Caco-2 (cell line): ENCODE measurements around the gene FMOD. TPM values are rescaled to one million over a fixed set of nuclear protein-coding genes. Genes with fewer than 3 reads are reported as not detected.

ENCODE experiments used
- BruUV-seq: library from RNA; stranded (reverse); fragments of 400-500 nt; replicated peaks from 2 replicates; lab custom pipeline; 2021; lab: Mats Ljungman, UMichigan
- CTCF ChIA-PET: fragments of 300-600 bp; sonication (Branson Sonifier 250); formaldehyde crosslinking; loops from one replicate; lab custom pipeline; 2022; ENCODE audit warnings: antibody characterized with exemption; lab: Charles Lee
- POLR2A ChIA-PET: fragments of 300-600 bp; sonication (Branson Sonifier 250); formaldehyde crosslinking; loops from one replicate; lab custom pipeline; 2022; ENCODE audit warnings: antibody characterized with exemption; lab: Charles Lee
- DNase-seq, 2 experiments: peaks; one replicate each; pipeline versions ENCODE4 v3.0.0 to v3.0.0-alpha.2; 2020 to 2022
- H3K27me3 ChIP-seq: replicated peaks from 2 replicates; pipeline ENCODE4 v1.6.0; 2011; ENCODE audit warnings: low read length; ENCODE audit not compliant: control insufficient read depth, insufficient read depth
- H3K36me3 ChIP-seq: 2 replicates; pipeline ENCODE4 v1.5.1; 2011; ENCODE audit warnings: low read length; ENCODE audit not compliant: control insufficient read depth, insufficient read depth
- H3K4me1 ChIP-seq: fragments of 250-450 bp; sonication (Bioruptor Pico); 2 replicates; pipeline ENCODE4 v1.5.1; 2020; ENCODE audit warnings: mild to moderate bottlenecking
- H3K4me3 ChIP-seq: 2 replicates; pipeline ENCODE4 v1.5.1; 2011; ENCODE audit warnings: low read depth, mild to moderate bottlenecking, control low read depth, low read length
- H3K9me3 ChIP-seq: fragments of 250-450 bp; sonication (Bioruptor Pico); 2 replicates; pipeline ENCODE4 v1.5.1; 2020; ENCODE audit warnings: mild to moderate bottlenecking, moderate library complexity
- H3K27ac Mint-ChIP-seq: one replicate; pipeline ENCODE4 v1.8.0; 2022; ENCODE audit warnings: mixed read lengths; ENCODE audit not compliant: unreplicated experiment
- H3K27me3 Mint-ChIP-seq: one replicate; pipeline ENCODE4 v1.8.0; 2022; ENCODE audit warnings: mixed read lengths; ENCODE audit not compliant: insufficient read depth, unreplicated experiment
- H3K36me3 Mint-ChIP-seq: one replicate; pipeline ENCODE4 v1.8.0; 2022; ENCODE audit warnings: mild to moderate bottlenecking, mixed read lengths; ENCODE audit not compliant: insufficient read depth, unreplicated experiment
- H3K4me1 Mint-ChIP-seq: one replicate; pipeline ENCODE4 v1.8.0; 2022; ENCODE audit warnings: low read depth, mixed read lengths; ENCODE audit not compliant: unreplicated experiment
- H3K4me3 Mint-ChIP-seq: one replicate; pipeline ENCODE4 v1.8.0; 2022; ENCODE audit warnings: mild to moderate bottlenecking, moderate library complexity, mixed read lengths; ENCODE audit not compliant: unreplicated experiment
- H3K9me3 Mint-ChIP-seq: one replicate; pipeline ENCODE4 v1.8.0; 2022; ENCODE audit warnings: mixed read lengths; ENCODE audit not compliant: unreplicated experiment
- CTCF ChIP-seq, 2 experiments: fragments of 200-600 bp in 1 of 2; IDR thresholded peaks; 1 replicate in 1 of 2; 2 replicates in 1 of 2; pipeline versions ENCODE4 v1.5.1 to v1.8.0; 2011 to 2022; ENCODE audit warnings: antibody characterized with exemption in 1 of 2, control low read depth in 1 of 2, inconsistent platforms in 1 of 2, low read depth in 1 of 2, low read length in 1 of 2, mild to moderate bottlenecking in 1 of 2, moderate library complexity in 1 of 2; ENCODE audit not compliant: insufficient read depth in 1 of 2, severe bottlenecking in 1 of 2, unreplicated experiment in 1 of 2
- intact Hi-C: fragments of 100-400 bp; cut with micrococcal nuclease; formaldehyde crosslinking; loops from one replicate; pipeline ENCODE4 v1.10.0; 2022; ENCODE audit not compliant: unreplicated experiment
- total RNA-seq: library from RNA; stranded (reverse); gene quantifications from 2 replicates; pipeline ENCODE4 v1.2.3, GENCODE V29; 2022

The FMOD gene
- total RNA-seq, 1 experiment from 2014 or later: 32.6 TPM

- Mint-ChIP-seq H3K9me3 (no peaks in the 10 kb centered on the region), H3K4me1 (no peaks in the 10 kb centered on the region), H3K36me3 (no peaks in the 10 kb centered on the region), H3K4me3 (no peak overlapping the region), H3K27ac (no peak overlapping the region), H3K27me3 (no peaks in the 10 kb centered on the region)
- Histone ChIP-seq H3K9me3 (peaks cover 7% of the 10 kb centered on the region), H3K36me3 (no peaks in the 10 kb centered on the region), H3K27me3 (no peaks in the 10 kb centered on the region), H3K4me1 (no peaks in the 10 kb centered on the region), H3K4me3 (no peak overlapping the region)
- DNase-seq: no peak
- intact Hi-C loops: no loop called here
- no TSS peak for BruUV-seq
- POLR2A ChIA-PET: no interaction called here
- TF ChIP-seq CTCF (IDR thresholded peaks at IDR 0.05; ENCODE audit: insufficient read depth in 1 of 2, low read depth in 1 of 2, low read length in 1 of 2, severe bottlenecking in 1 of 2, unreplicated experiment in 1 of 2): no peak
- CTCF ChIA-PET: no interaction called here
Observed at GRCh38 chr1:203390298-203390697, 39.4 kb upstream of the FMOD start.

- Histone ChIP-seq H3K4me3 (no peak overlapping the region), H3K36me3 (no peaks in the 10 kb centered on the region), H3K27me3 (no peaks in the 10 kb centered on the region), H3K9me3 (peaks cover 7% of the 10 kb centered on the region), H3K4me1 (no peaks in the 10 kb centered on the region)
- Mint-ChIP-seq H3K27me3 (no peaks in the 10 kb centered on the region), H3K4me1 (no peaks in the 10 kb centered on the region), H3K9me3 (no peaks in the 10 kb centered on the region), H3K27ac (no peak overlapping the region), H3K36me3 (no peaks in the 10 kb centered on the region), H3K4me3 (no peak overlapping the region)
- POLR2A ChIA-PET: no interaction called here
- intact Hi-C loops: no loop called here
- CTCF ChIA-PET: no interaction called here
- DNase-seq: no peak
- BruUV-seq: no TSS peak
- no peak for TF ChIP-seq CTCF (IDR thresholded peaks at IDR 0.05; ENCODE audit: insufficient read depth in 1 of 2, low read depth in 1 of 2, low read length in 1 of 2, severe bottlenecking in 1 of 2, unreplicated experiment in 1 of 2)
Observed at GRCh38 chr1:203388683-203389082, 37.8 kb upstream of the FMOD start.

GRCh38 chr1:203382026-203382425, 31.1 kb upstream of the FMOD start:
- ChIA-PET POLR2A (no interaction called here), CTCF (no interaction called here)
- Mint-ChIP-seq H3K4me3 (no peak overlapping the region), H3K36me3 (no peaks in the 10 kb centered on the region), H3K27me3 (no peaks in the 10 kb centered on the region), H3K27ac (no peak overlapping the region), H3K9me3 (no peaks in the 10 kb centered on the region), H3K4me1 (peaks cover 12% of the 10 kb centered on the region)
- Histone ChIP-seq H3K9me3 (no peaks in the 10 kb centered on the region), H3K27me3 (no peaks in the 10 kb centered on the region; the same call in 1 of the 2 replicates), H3K4me1 (peaks cover 6% of the 10 kb centered on the region; the same call in 1 of the 2 replicates), H3K36me3 (no peaks in the 10 kb centered on the region), H3K4me3 (no peak overlapping the region)
- DNase-seq: no peak
- no TSS peak for BruUV-seq
- TF ChIP-seq CTCF (IDR thresholded peaks at IDR 0.05; ENCODE audit: insufficient read depth in 1 of 2, low read depth in 1 of 2, low read length in 1 of 2, severe bottlenecking in 1 of 2, unreplicated experiment in 1 of 2): no peak
- intact Hi-C loops: no loop called here
